ENCODE data around the gene INPP5K.
"Not testable (repeated sequence)": the region's sequence is repeated elsewhere in the genome, so short reads cannot be mapped to it uniquely, and the experiment has no call there.

Gene INPP5K

DNA sequence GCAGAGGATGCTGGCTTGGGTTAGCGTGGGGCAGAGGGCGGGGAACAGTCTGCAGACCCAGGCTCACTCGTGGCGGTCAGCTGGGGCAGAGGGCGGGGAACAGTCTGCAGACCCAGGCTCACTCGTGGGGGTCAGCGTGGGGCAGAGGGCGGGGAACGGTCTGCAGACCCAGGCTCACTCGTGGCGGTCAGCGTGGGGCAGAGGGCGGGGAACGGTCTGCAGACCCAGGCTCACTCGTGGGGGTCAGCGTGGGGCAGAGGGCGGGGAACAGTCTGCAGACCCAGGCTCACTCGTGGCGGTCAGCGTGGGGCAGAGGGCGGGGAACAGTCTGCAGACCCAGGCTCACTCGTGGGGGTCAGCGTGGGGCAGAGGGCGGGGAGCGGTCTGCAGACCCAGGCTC lies 7.7 kb downstream of the INPP5K start:
- Histone ChIP-seq H3K36me3 (ENCODE audit: control insufficient read depth in 2 of 2, insufficient read depth in 2 of 2, low read length in 2 of 2) (peaks cover 20 to 47% of the 10 kb centered on the region in 2 donors), H3K4me1 (ENCODE audit: control insufficient read depth in 2 of 2, insufficient read depth in 2 of 2, low read length in 2 of 2) (peaks cover 41 to 47% of the 10 kb centered on the region in 2 donors), H3K27ac (ENCODE audit: low read depth in 2 of 2, low read length in 2 of 2) (peak overlapping the region; percentile 86 to 93)
- not testable (repeated sequence) for H3K4me3 ChIP-seq (ENCODE audit: low read length in 2 of 2); H3K9me3 ChIP-seq (ENCODE audit: control insufficient read depth in 2 of 2, low read length in 2 of 2); H3K27me3 ChIP-seq (ENCODE audit: control insufficient read depth in 2 of 2, insufficient read depth in 2 of 2, low read length in 2 of 2); H3K9ac ChIP-seq (ENCODE audit: low read depth in 1 of 2, low read length in 2 of 2)

DNA sequence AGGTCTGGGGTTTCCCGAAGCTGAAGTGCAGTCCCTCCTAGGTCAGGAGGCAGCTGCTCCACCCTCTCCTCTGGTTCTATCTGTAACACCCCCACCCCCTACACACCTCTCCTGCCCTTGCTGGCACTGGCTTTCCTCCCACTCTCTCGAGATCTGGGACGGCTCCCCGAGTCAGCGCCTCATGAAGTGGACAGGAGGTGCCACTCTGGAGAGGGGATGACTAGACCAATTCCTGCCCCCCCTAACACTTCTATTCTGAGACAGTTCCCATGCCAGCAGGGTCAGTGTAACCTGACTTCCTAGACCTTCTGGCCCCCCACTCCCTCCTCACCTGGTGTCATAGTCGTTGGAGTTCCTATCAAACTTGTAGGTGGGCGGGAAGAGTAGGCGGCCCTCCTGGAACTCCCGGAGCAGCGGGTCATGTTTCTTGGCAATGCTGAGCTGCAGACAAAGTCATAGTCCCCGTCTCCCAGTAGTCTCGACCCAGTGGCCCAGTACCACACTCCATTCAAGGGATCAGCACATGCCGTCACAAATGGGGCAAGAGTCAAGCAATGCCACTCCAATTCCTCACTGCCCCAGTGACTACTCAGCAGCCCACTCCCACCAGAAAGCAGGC lies 9.7 kb downstream of the INPP5K start:
- Histone ChIP-seq H3K9me3 (ENCODE audit: control insufficient read depth in 2 of 2, low read length in 2 of 2) (no peaks in the 10 kb centered on the region), H3K36me3 (ENCODE audit: control insufficient read depth in 2 of 2, insufficient read depth in 2 of 2, low read length in 2 of 2) (peaks cover 17 to 35% of the 10 kb centered on the region in 2 donors), H3K9ac (ENCODE audit: low read depth in 1 of 2, low read length in 2 of 2) (no peak overlapping the region), H3K4me3 (ENCODE audit: low read length in 2 of 2) (no peak overlapping the region), H3K4me1 (ENCODE audit: control insufficient read depth in 2 of 2, insufficient read depth in 2 of 2, low read length in 2 of 2) (peaks cover 26 to 28% of the 10 kb centered on the region in 2 donors), H3K27me3 (ENCODE audit: control insufficient read depth in 2 of 2, insufficient read depth in 2 of 2, low read length in 2 of 2) (no peaks in the 10 kb centered on the region), H3K27ac (ENCODE audit: low read depth in 2 of 2, low read length in 2 of 2) (no peak overlapping the region)

DNA sequence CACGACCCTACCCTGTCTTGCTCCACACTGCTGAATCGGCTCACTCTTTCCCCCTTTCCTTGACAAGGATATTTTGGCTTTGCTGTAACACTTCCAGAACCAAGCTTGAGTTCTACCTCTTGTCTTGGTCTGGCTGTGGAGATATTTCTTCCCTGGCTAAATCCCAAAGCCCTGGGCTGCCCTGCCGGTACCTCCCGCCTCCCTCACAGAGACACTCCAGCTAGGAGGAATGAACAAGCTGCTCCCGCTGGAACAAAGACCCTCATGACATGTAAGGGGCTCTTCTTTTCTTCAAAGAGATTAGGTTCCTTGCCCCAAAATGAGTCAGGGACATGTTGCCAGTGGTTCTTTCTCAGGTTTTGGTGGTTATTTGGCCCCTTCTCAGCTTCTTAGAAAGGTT lies 10.8 kb downstream of the INPP5K start:
- H3K27me3 ChIP-seq (ENCODE audit: control insufficient read depth in 2 of 2, insufficient read depth in 2 of 2, low read length in 2 of 2): no peaks in the 10 kb centered on the region
- H3K27ac ChIP-seq (ENCODE audit: low read depth in 2 of 2, low read length in 2 of 2): no peak overlapping the region
- H3K36me3 ChIP-seq (ENCODE audit: control insufficient read depth in 2 of 2, insufficient read depth in 2 of 2, low read length in 2 of 2): peaks cover 19 to 38% of the 10 kb centered on the region in 2 donors
- H3K4me1 ChIP-seq (ENCODE audit: control insufficient read depth in 2 of 2, insufficient read depth in 2 of 2, low read length in 2 of 2): peaks cover 16 to 18% of the 10 kb centered on the region in 2 donors
- no peaks in the 10 kb centered on the region for H3K9me3 ChIP-seq (ENCODE audit: control insufficient read depth in 2 of 2, low read length in 2 of 2)
- H3K9ac ChIP-seq (ENCODE audit: low read depth in 1 of 2, low read length in 2 of 2): no peak overlapping the region
- no peak overlapping the region for H3K4me3 ChIP-seq (ENCODE audit: low read length in 2 of 2)

DNA sequence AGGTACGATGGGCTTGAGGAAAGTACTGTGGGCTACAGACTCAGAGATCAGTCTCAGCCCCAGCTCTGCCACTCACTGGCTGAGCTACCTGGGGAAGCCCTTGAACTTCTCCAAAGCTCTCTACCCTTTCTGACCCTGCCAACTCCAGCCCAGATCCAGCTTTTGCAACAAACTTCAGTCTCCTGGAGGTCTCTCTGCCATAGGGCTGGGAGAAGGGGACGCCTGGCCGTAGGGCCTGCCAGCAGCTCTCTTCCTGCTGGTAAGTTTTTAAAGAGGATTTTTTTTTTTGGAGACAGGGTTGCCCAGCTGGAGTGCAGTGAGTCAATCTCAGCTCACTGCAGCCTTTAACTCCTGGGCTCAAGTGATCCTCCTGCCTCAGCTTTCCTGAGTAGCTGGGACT lies 11.5 kb downstream of the INPP5K start:
- H3K4me1 ChIP-seq (ENCODE audit: control insufficient read depth in 2 of 2, insufficient read depth in 2 of 2, low read length in 2 of 2): peaks cover 12 to 13% of the 10 kb centered on the region in 2 donors
- no peak overlapping the region for H3K27ac ChIP-seq (ENCODE audit: low read depth in 2 of 2, low read length in 2 of 2)
- H3K9ac ChIP-seq (ENCODE audit: low read depth in 1 of 2, low read length in 2 of 2): no peak overlapping the region
- peaks cover 19 to 38% of the 10 kb centered on the region in 2 donors for H3K36me3 ChIP-seq (ENCODE audit: control insufficient read depth in 2 of 2, insufficient read depth in 2 of 2, low read length in 2 of 2)
- H3K4me3 ChIP-seq (ENCODE audit: low read length in 2 of 2): no peak overlapping the region
- no peaks in the 10 kb centered on the region for H3K9me3 ChIP-seq (ENCODE audit: control insufficient read depth in 2 of 2, low read length in 2 of 2)
- H3K27me3 ChIP-seq (ENCODE audit: control insufficient read depth in 2 of 2, insufficient read depth in 2 of 2, low read length in 2 of 2): no peaks in the 10 kb centered on the region

DNA sequence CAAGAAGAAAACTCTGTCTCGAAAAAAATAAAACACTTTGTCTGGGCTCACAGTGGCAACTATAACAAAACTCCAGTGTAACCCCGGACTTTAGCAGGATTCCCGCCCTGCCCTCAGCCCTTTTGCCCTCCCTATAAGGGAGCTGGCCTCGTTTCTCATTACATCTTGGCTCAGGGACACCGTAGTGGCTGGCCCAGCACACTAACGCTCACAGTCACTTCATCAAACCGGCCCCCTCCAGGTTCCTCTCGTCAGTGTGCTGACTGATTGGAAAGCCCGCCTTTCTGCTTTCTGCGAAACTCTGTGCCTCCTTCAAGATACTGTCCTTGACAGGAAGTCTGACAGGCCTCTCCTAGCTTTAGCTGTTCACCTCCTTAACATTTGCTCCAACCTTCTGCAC lies 12.7 kb downstream of the INPP5K start:
- no peak overlapping the region for H3K9ac ChIP-seq (ENCODE audit: low read depth in 1 of 2, low read length in 2 of 2)
- no peaks in the 10 kb centered on the region for H3K27me3 ChIP-seq (ENCODE audit: control insufficient read depth in 2 of 2, insufficient read depth in 2 of 2, low read length in 2 of 2)
- peaks cover 4 to 6% of the 10 kb centered on the region in 2 donors for H3K4me1 ChIP-seq (ENCODE audit: control insufficient read depth in 2 of 2, insufficient read depth in 2 of 2, low read length in 2 of 2)
- no peaks in the 10 kb centered on the region for H3K9me3 ChIP-seq (ENCODE audit: control insufficient read depth in 2 of 2, low read length in 2 of 2)
- H3K4me3 ChIP-seq (ENCODE audit: low read length in 2 of 2): no peak overlapping the region
- no peak overlapping the region for H3K27ac ChIP-seq (ENCODE audit: low read depth in 2 of 2, low read length in 2 of 2)
- peaks cover 19 to 31% of the 10 kb centered on the region in 2 donors for H3K36me3 ChIP-seq (ENCODE audit: control insufficient read depth in 2 of 2, insufficient read depth in 2 of 2, low read length in 2 of 2)

DNA sequence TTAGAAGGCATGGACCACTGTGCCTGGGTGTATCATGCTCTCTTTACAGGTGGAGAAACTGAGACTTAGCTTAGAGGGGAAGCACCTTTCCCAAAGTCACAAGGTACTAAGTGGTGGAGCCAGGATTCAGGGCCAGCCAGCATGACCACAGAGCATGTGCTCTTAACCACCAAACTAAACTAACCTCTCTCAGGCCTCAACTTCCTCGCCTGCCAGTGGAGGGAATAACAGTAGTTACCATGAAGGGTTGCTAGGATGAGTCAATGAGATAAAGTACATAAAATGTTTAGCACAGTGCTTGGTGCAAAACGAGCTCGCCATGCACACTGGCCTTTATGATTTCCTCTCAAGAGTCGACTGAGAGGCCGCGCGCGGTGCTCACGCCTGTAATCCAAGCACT lies 17.5 kb downstream of the INPP5K start:
- Histone ChIP-seq H3K4me3 (ENCODE audit: low read length in 2 of 2) (no peak overlapping the region), H3K9me3 (ENCODE audit: control insufficient read depth in 2 of 2, low read length in 2 of 2) (no peaks in the 10 kb centered on the region), H3K27me3 (ENCODE audit: control insufficient read depth in 2 of 2, insufficient read depth in 2 of 2, low read length in 2 of 2) (no peaks in the 10 kb centered on the region), H3K9ac (ENCODE audit: low read depth in 1 of 2, low read length in 2 of 2) (no peak overlapping the region), H3K36me3 (ENCODE audit: control insufficient read depth in 2 of 2, insufficient read depth in 2 of 2, low read length in 2 of 2) (peaks cover 24 to 28% of the 10 kb centered on the region in 2 donors), H3K27ac (ENCODE audit: low read depth in 2 of 2, low read length in 2 of 2) (no peak overlapping the region), H3K4me1 (ENCODE audit: control insufficient read depth in 2 of 2, insufficient read depth in 2 of 2, low read length in 2 of 2) (peaks cover 0 to 4% of the 10 kb centered on the region in 2 donors)

DNA sequence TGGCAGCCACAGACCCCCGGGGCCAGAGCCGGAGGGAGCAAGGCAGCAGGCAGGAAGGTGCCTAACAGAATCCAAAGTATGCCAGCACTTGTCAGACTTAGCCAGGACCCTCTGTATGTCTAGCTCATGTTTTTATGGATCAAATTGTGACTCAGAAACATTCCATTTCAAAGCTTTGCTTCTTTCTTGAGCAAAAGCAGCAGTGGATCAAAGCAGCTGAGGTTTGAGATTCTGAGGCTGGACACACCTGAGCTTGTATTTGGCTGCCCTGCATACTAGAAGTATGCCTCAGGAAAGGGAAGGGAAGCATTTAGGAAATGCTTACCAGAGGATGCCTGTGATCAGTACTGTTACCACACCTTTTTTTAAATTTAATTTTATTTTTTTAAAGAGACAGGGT lies 18.2 kb downstream of the INPP5K start:
- H3K27ac ChIP-seq (ENCODE audit: low read depth in 2 of 2, low read length in 2 of 2): no peak overlapping the region
- H3K36me3 ChIP-seq (ENCODE audit: control insufficient read depth in 2 of 2, insufficient read depth in 2 of 2, low read length in 2 of 2): peaks cover 24 to 28% of the 10 kb centered on the region in 2 donors
- no peaks in the 10 kb centered on the region for H3K9me3 ChIP-seq (ENCODE audit: control insufficient read depth in 2 of 2, low read length in 2 of 2)
- H3K27me3 ChIP-seq (ENCODE audit: control insufficient read depth in 2 of 2, insufficient read depth in 2 of 2, low read length in 2 of 2): no peaks in the 10 kb centered on the region
- H3K4me3 ChIP-seq (ENCODE audit: low read length in 2 of 2): no peak overlapping the region
- H3K4me1 ChIP-seq (ENCODE audit: control insufficient read depth in 2 of 2, insufficient read depth in 2 of 2, low read length in 2 of 2): peaks cover 5 to 9% of the 10 kb centered on the region in 2 donors
- H3K9ac ChIP-seq (ENCODE audit: low read depth in 1 of 2, low read length in 2 of 2): no peak overlapping the region

DNA sequence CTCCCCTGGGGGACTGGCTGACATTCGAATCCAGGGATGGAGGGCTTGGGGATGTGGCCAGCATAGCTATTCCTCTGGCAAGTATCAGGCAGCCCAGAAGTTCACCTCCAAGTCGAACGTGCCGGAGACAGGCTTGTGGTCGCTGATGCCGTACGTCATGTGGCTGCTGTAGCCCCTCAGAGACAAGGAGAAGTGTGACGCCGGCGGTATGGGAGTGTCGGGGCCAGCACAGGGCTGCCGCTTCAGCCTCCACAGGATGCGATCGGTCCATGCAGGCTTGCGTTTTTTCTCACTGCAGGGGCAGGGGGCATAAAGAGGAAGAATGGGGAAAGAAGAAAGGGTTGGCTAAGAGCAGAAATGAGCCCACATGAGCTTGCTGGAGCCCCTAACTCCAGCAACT lies 18.6 kb downstream of the INPP5K start:
- no peak overlapping the region for H3K27ac ChIP-seq (ENCODE audit: low read depth in 2 of 2, low read length in 2 of 2)
- no peaks in the 10 kb centered on the region for H3K9me3 ChIP-seq (ENCODE audit: control insufficient read depth in 2 of 2, low read length in 2 of 2)
- H3K4me1 ChIP-seq (ENCODE audit: control insufficient read depth in 2 of 2, insufficient read depth in 2 of 2, low read length in 2 of 2): peaks cover 9 to 13% of the 10 kb centered on the region in 2 donors
- peaks cover 24 to 28% of the 10 kb centered on the region in 2 donors for H3K36me3 ChIP-seq (ENCODE audit: control insufficient read depth in 2 of 2, insufficient read depth in 2 of 2, low read length in 2 of 2)
- no peak overlapping the region for H3K9ac ChIP-seq (ENCODE audit: low read depth in 1 of 2, low read length in 2 of 2)
- no peak overlapping the region for H3K4me3 ChIP-seq (ENCODE audit: low read length in 2 of 2)
- H3K27me3 ChIP-seq (ENCODE audit: control insufficient read depth in 2 of 2, insufficient read depth in 2 of 2, low read length in 2 of 2): no peaks in the 10 kb centered on the region

DNA sequence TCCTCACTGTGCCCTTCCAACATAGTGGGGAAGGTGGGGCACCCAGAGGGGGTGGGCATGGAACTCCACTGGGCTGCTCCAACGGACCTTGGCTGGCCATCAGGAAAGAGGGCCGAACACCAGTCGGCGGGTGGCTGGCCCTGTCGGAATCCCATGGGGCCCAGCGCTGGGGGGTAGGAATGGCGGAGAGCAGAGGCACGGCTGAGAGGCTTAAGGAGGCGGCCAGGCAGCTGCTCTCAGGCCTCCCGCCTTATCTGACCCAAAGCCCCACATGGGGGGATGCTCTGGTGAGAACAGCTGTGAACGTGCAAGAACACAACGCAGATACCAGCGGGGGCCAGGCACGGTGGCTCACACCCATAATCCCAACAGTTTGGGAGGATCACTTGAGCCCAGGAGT lies 19.5 kb downstream of the INPP5K start:
- H3K4me1 ChIP-seq (ENCODE audit: control insufficient read depth in 2 of 2, insufficient read depth in 2 of 2, low read length in 2 of 2): peaks cover 18 to 22% of the 10 kb centered on the region in 2 donors

DNA sequence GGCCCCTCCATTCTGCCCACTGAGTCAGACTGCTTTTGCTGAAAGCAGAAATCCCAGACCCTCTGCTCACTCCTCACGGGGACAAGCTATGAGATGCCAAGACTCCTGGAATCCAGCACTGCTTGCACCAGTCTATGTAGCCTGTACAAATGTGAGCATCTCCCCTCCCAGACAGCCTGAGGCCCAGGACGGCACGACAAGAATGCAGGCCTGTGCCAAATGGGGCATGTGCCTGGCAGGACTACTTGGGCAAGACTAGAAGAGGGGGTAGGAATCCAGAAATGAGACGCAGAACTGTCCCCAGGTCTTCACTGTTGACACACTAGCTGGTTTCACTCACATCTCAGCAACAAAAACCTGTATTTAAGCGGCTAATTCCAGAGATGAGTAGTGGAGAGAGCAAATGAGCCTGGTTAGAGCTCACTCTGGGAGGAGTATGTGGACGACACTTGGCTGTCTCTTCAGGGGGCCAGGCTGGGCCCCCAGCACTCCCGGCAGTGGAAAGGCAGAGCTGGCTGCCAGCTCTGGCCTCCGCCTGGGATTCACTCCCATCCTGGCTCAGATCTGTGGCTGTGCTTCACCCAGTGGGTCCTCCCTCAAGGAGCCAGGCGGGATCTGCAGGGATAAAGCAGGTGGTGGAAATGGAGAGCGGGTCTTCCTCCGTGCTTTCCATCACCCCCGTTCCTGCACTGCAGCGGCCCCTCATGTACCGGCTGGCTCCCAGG lies 21.0 kb downstream of the INPP5K start:
- peaks cover 24 to 28% of the 10 kb centered on the region in 2 donors for H3K4me1 ChIP-seq (ENCODE audit: control insufficient read depth in 2 of 2, insufficient read depth in 2 of 2, low read length in 2 of 2)
- H3K27ac ChIP-seq (ENCODE audit: low read depth in 2 of 2, low read length in 2 of 2): peak overlapping the region in 1 of 2 donors; percentile 16
- H3K4me3 ChIP-seq (ENCODE audit: low read length in 2 of 2): no peak overlapping the region
- no peaks in the 10 kb centered on the region for H3K27me3 ChIP-seq (ENCODE audit: control insufficient read depth in 2 of 2, insufficient read depth in 2 of 2, low read length in 2 of 2)
- no peaks in the 10 kb centered on the region for H3K9me3 ChIP-seq (ENCODE audit: control insufficient read depth in 2 of 2, low read length in 2 of 2)
- no peak overlapping the region for H3K9ac ChIP-seq (ENCODE audit: low read depth in 1 of 2, low read length in 2 of 2)
- peaks cover 22 to 25% of the 10 kb centered on the region in 2 donors for H3K36me3 ChIP-seq (ENCODE audit: control insufficient read depth in 2 of 2, insufficient read depth in 2 of 2, low read length in 2 of 2)

More for the DNA sequence above, 19.5 kb downstream of the INPP5K start:
- H3K9ac ChIP-seq (ENCODE audit: low read depth in 1 of 2, low read length in 2 of 2): no peak overlapping the region
- H3K9me3 ChIP-seq (ENCODE audit: control insufficient read depth in 2 of 2, low read length in 2 of 2): no peaks in the 10 kb centered on the region
- H3K36me3 ChIP-seq (ENCODE audit: control insufficient read depth in 2 of 2, insufficient read depth in 2 of 2, low read length in 2 of 2): peaks cover 24 to 28% of the 10 kb centered on the region in 2 donors
- H3K27ac ChIP-seq (ENCODE audit: low read depth in 2 of 2, low read length in 2 of 2): no peak overlapping the region
- no peaks in the 10 kb centered on the region for H3K27me3 ChIP-seq (ENCODE audit: control insufficient read depth in 2 of 2, insufficient read depth in 2 of 2, low read length in 2 of 2)
- H3K4me3 ChIP-seq (ENCODE audit: low read length in 2 of 2): no peak overlapping the region
